RWPE2 (cell line): ENCODE measurements around the gene NUMB.
A peak's percentile ranks its signal among the peaks of the same experiment; 100 is the strongest.

Experiments
- ATAC-seq: fragments of 200-7000 bp; cut with Tn5 transposase; 3 replicates; pipeline ENCODE4 v1.9.1; 2021; ENCODE audit warnings: low read depth
- DNase-seq: peaks from one replicate; pipeline ENCODE4 v3.0.0-alpha.2; 2020; ENCODE audit warnings: low spot score
- H3K27ac ChIP-seq: fragments of 450-650 bp; 2 replicates; pipeline ENCODE4 v1.5.1; 2017; ENCODE audit warnings: mild to moderate bottlenecking; ENCODE audit not compliant: poor library complexity, severe bottlenecking
- H3K27me3 ChIP-seq: fragments of 250-450 bp; sonication (Bioruptor Pico); 2 replicates; pipeline ENCODE4 v1.5.1; 2021; ENCODE audit warnings: mild to moderate bottlenecking, moderate library complexity; ENCODE audit not compliant: insufficient read depth, poor library complexity, severe bottlenecking
- H3K36me3 ChIP-seq: fragments of 250-450 bp; sonication (Bioruptor Pico); 2 replicates; pipeline ENCODE4 v1.5.1; 2020; ENCODE audit warnings: low read depth, mild to moderate bottlenecking, moderate library complexity
- H3K4me1 ChIP-seq: fragments of 250-450 bp; sonication (Bioruptor Pico); 2 replicates; pipeline ENCODE4 v1.5.1; 2021; ENCODE audit warnings: mild to moderate bottlenecking, moderate library complexity; ENCODE audit not compliant: insufficient read depth, poor library complexity, severe bottlenecking
- H3K4me3 ChIP-seq: fragments of 250-450 bp; sonication (Bioruptor Pico); 2 replicates; pipeline ENCODE4 v1.5.1; 2021; ENCODE audit warnings: mild to moderate bottlenecking, moderate library complexity; ENCODE audit not compliant: severe bottlenecking
- H3K9me3 ChIP-seq: fragments of 250-450 bp; sonication (Bioruptor Pico); 2 replicates; pipeline ENCODE4 v1.5.1; 2021; ENCODE audit warnings: mild to moderate bottlenecking, moderate library complexity; ENCODE audit not compliant: severe bottlenecking
- CTCF ChIP-seq: fragments of 450-650 bp; IDR thresholded peaks from one replicate; pipeline ENCODE4 v1.5.1; 2017; ENCODE audit warnings: mild to moderate bottlenecking, moderate library complexity; ENCODE audit not compliant: poor library complexity, severe bottlenecking

Gene NUMB

GRCh38 chr14:73258845-73259611 lies 199.3 kb downstream of the NUMB start:
- no peak for TF ChIP-seq CTCF
- Histone ChIP-seq H3K4me3 (no peak overlapping the region), H3K9me3 (no peaks in the 10 kb centered on the region), H3K27ac (no peak overlapping the region), H3K27me3 (no peaks in the 10 kb centered on the region), H3K4me1 (no peaks in the 10 kb centered on the region), H3K36me3 (no peaks in the 10 kb centered on the region)
- ATAC-seq = no peak
- peak; percentile 72 for DNase-seq

- ATAC-seq (no peak), DNase-seq (no peak)
- no peak overlapping the region for H3K4me3 ChIP-seq
- TF ChIP-seq CTCF = no peak
- no peak overlapping the region for H3K27ac ChIP-seq
- no peaks in the 10 kb centered on the region for H3K27me3 ChIP-seq
- H3K36me3 ChIP-seq = no peaks in the 10 kb centered on the region
- no peaks in the 10 kb centered on the region for H3K9me3 ChIP-seq
- H3K4me1 ChIP-seq = no peaks in the 10 kb centered on the region
Measured at GRCh38 chr14:73258076-73258475, 200.3 kb downstream of the NUMB start.

GRCh38 chr14:73255693-73256225 lies 202.6 kb downstream of the NUMB start:
- Histone ChIP-seq H3K9me3 (no peaks in the 10 kb centered on the region), H3K4me3 (no peak overlapping the region), H3K27ac (no peak overlapping the region), H3K4me1 (no peaks in the 10 kb centered on the region), H3K36me3 (no peaks in the 10 kb centered on the region), H3K27me3 (no peaks in the 10 kb centered on the region)
- ATAC-seq (no peak), DNase-seq (peak; percentile 29)
- TF ChIP-seq CTCF = no peak

GRCh38 chr14:73255005-73255400 lies 203.3 kb downstream of the NUMB start:
- no peaks in the 10 kb centered on the region for H3K9me3 ChIP-seq
- no peaks in the 10 kb centered on the region for H3K27me3 ChIP-seq
- no peaks in the 10 kb centered on the region for H3K36me3 ChIP-seq
- no peaks in the 10 kb centered on the region for H3K4me1 ChIP-seq
- ATAC-seq (no peak), DNase-seq (no peak)
- H3K4me3 ChIP-seq = no peak overlapping the region
- H3K27ac ChIP-seq = no peak overlapping the region
- no peak for TF ChIP-seq CTCF
